Activated CD8-positive, alpha-beta memory T cell treated with anti-CD3 and anti-CD28 coated beads, Interleukin-2, amount 10 ng/mL, durations not matched to agents 7 days and 5 days (primary cell): Measurements from ENCODE around the gene SLC35F3. TPM values are rescaled to one million over a fixed set of nuclear protein-coding genes. Genes with fewer than 3 reads are reported as not detected.

Experiments used
- ATAC-seq: fragments of 150-1000 bp; cut with Tn5 transposase; one replicate; pipeline ENCODE4 v1.10.0; 2021; ENCODE audit warnings: moderate library complexity
- CTCF ChIA-PET: fragments of 350-600 bp; sonication (Branson Sonifier 250); formaldehyde crosslinking; loops from one replicate; lab custom pipeline; 2021; ENCODE audit warnings: antibody characterized with exemption; lab: Charles Lee
- DNase-seq: peaks from one replicate; pipeline ENCODE4 v3.0.0-alpha.2; 2020
- H3K27ac Mint-ChIP-seq: one replicate; pipeline ENCODE4 v1.8.0; 2021; ENCODE audit warnings: mild to moderate bottlenecking, mixed read lengths
- H3K27me3 Mint-ChIP-seq: one replicate; pipeline ENCODE4 v1.8.0; 2021; ENCODE audit warnings: mixed read lengths
- H3K36me3 Mint-ChIP-seq: one replicate; pipeline ENCODE4 v1.8.0; 2021; ENCODE audit warnings: mild to moderate bottlenecking, mixed read lengths
- H3K4me1 Mint-ChIP-seq: one replicate; pipeline ENCODE4 v1.8.0; 2021; ENCODE audit warnings: mixed read lengths
- H3K4me3 Mint-ChIP-seq: one replicate; pipeline ENCODE4 v1.8.0; 2021; ENCODE audit warnings: mild to moderate bottlenecking, moderate library complexity, mixed read lengths
- H3K9me3 Mint-ChIP-seq: one replicate; pipeline ENCODE4 v1.8.0; 2022; ENCODE audit warnings: low read depth, mixed read lengths
- total RNA-seq, 2 experiments: library from RNA; stranded (reverse); gene quantifications; one replicate each; pipeline ENCODE4 v1.2.3, GENCODE V29; 2021

Gene SLC35F3
- total RNA-seq, 2 experiments from 2014 or later, result 13.8 to 16.8 TPM

DNA sequence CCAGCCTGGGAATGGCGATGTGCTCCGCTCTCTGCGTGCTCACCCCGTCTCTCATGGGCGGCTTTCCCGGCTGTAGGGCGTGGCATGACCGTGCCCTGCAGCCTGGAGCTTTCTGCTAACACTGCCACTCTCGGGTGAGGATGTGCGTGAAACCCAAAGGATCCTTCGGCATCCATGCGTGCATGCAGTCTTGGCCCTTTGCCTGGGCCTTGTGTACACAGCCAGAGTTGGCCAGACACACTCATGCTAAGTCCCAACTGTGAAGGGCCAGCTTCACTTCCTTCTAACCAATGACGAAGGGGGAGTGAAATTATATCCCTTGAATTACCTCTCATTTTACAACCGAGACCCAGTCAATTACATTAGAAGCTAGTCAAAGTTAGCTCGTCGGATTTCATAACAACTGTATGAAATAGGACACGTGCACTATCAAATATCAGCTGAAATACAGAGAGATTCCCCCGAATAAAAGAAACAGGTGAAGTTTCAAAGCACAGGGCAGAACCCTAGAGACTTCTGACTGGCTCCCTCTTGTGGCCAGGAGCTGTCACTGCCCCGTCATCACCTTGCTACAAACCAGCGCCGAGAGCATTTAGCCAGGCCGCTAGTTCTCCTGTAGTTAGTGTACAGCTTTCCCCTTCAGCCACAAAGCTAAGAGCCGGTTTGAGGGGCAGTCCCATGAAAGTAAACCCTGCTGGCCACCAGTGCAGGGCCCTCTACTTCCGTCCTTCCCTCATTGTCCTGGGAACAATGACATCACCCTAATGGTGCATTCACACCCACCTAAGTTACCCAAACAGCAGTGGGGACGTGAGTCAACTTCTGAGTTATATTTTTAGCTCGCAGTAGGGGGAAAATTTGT is 405.4 kb downstream of the SLC35F3 start:
- Mint-ChIP-seq H3K4me3 (no peak overlapping the region), H3K4me1 (peaks cover 35% of the 10 kb centered on the region), H3K36me3 (peaks cover 7% of the 10 kb centered on the region), H3K27me3 (no peaks in the 10 kb centered on the region), H3K9me3 (no peaks in the 10 kb centered on the region), H3K27ac (no peak overlapping the region)
- ATAC-seq, result peak; percentile 89
- CTCF ChIA-PET, result interaction anchor here (0.7 to 13.6 kb wide), 43 partner anchors 9 to 1023 kb away, joined by 3 to 199 read pairs (median 4); no protein-coding TSS in a partner anchor
- DNase-seq, result peak; percentile 84

DNA sequence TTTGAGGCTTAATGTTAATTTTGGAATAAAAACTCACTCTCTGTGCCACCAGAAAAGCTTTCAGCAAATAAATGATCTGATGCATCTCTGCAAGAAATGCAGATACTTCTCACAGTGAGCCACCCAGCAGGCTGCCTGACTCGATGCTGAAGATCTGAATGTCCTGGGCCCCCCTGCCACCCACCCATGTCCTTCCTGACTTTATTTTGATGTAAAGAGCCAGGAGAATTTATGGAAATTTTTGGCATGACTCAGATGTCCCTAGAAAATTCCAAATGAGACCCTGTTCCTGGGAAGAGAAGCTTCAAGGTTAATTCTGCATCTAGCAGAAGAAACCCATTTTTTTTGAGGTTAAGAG is 406.0 kb downstream of the SLC35F3 start:
- Mint-ChIP-seq H3K4me1 (peaks cover 41% of the 10 kb centered on the region), H3K27ac (no peak overlapping the region), H3K36me3 (peaks cover 7% of the 10 kb centered on the region), H3K4me3 (no peak overlapping the region), H3K9me3 (no peaks in the 10 kb centered on the region), H3K27me3 (no peaks in the 10 kb centered on the region)
- CTCF ChIA-PET, result interaction anchor here (0.7 to 13.6 kb wide), 42 partner anchors 9 to 1024 kb away, joined by 3 to 199 read pairs (median 4); no protein-coding TSS in a partner anchor
- DNase-seq (no peak), ATAC-seq (no peak)

DNA sequence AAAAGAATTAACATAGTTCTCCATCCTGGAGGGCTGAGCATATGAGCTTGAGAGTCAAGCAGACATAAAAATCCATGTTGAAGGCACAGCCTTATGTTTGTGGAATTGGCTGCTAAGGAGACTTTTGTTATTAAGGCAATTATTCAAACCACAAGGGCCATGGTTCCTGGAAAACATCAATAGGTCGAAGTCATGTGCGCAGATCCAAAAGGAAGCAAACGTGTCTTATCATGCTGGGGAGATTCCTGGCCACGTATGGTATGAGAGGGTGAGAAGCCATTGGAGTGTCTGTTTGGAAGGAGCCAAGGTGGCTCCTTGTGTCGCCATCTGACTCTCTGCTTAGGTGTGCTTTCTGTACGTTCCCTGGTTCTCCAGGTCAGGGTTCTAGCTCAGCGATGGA is 406.9 kb downstream of the SLC35F3 start:
- Mint-ChIP-seq H3K4me3 (no peak overlapping the region), H3K9me3 (no peaks in the 10 kb centered on the region), H3K4me1 (peaks cover 47% of the 10 kb centered on the region), H3K27ac (no peak overlapping the region), H3K36me3 (peaks cover 7% of the 10 kb centered on the region), H3K27me3 (no peaks in the 10 kb centered on the region)
- DNase-seq (no peak), ATAC-seq (no peak)
- CTCF ChIA-PET, result interaction anchor here (0.9 to 13.6 kb wide), 7 partner anchors 9 to 929 kb away, joined by 3 to 199 read pairs (median 7); no protein-coding TSS in a partner anchor

DNA sequence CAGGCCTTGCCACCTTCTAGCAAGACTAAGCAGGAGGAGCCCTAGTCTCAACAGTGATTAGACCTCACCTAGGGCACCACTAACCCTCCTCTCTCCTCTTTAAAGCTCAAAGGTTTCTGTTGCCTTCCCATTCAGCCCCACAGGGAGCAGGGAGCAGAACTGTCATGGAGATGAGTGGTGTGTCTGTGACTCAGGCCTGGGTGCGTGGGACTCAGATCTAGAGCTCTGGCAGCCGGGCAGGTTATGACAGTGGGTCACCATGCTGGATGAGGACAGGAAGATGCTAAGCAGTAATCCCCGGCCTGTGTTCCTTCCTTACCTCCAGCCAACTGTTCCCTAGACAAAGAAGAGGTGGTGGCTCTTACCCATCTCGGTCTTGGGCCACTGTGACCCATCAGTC is 408.7 kb downstream of the SLC35F3 start:
- DNase-seq (no peak), ATAC-seq (no peak)
- no peak overlapping the region for H3K4me3 Mint-ChIP-seq
- CTCF ChIA-PET, result interaction anchor here (0.7 to 13.6 kb wide), 6 partner anchors 10 to 99 kb away, joined by 3 to 199 read pairs (median 4); partner anchors contain the start of gene COA6
- H3K27me3 Mint-ChIP-seq, result no peaks in the 10 kb centered on the region
- peaks cover 9% of the 10 kb centered on the region for H3K36me3 Mint-ChIP-seq
- peaks cover 50% of the 10 kb centered on the region for H3K4me1 Mint-ChIP-seq
- H3K9me3 Mint-ChIP-seq, result no peaks in the 10 kb centered on the region
- no peak overlapping the region for H3K27ac Mint-ChIP-seq

DNA sequence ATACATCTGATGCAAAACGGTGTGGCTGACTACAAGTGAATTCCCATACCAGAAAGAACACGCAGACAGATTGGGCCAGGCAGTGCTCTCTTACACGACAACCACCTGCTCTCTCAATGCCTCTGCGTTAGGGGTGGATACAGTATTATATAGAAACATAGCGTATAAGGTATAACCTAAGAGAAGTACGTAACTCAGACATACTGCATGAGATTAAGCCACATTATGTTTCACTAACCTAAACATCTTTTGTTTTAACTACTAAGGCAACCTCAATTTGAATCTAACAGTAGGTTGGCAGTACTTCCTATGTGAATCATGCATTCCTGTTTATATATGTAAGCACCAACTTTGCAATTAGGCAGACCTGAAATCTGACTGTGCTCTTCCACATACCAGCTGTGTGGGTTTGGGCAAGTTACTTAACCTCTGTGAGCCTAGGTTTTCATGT is 410.6 kb downstream of the SLC35F3 start:
- no peaks in the 10 kb centered on the region for H3K27me3 Mint-ChIP-seq
- peaks cover 9% of the 10 kb centered on the region for H3K36me3 Mint-ChIP-seq
- ATAC-seq (peak; percentile 88), DNase-seq (peak; percentile 62)
- CTCF ChIA-PET, result interaction anchor here (1.0 to 13.6 kb wide), 3 partner anchors 13 to 201 kb away, joined by 3 to 199 read pairs (median 7); no protein-coding TSS in a partner anchor
- peaks cover 40% of the 10 kb centered on the region for H3K4me1 Mint-ChIP-seq
- no peaks in the 10 kb centered on the region for H3K9me3 Mint-ChIP-seq
- peak overlapping the region; percentile 2 for H3K4me3 Mint-ChIP-seq
- H3K27ac Mint-ChIP-seq, result peak overlapping the region; percentile 78

DNA sequence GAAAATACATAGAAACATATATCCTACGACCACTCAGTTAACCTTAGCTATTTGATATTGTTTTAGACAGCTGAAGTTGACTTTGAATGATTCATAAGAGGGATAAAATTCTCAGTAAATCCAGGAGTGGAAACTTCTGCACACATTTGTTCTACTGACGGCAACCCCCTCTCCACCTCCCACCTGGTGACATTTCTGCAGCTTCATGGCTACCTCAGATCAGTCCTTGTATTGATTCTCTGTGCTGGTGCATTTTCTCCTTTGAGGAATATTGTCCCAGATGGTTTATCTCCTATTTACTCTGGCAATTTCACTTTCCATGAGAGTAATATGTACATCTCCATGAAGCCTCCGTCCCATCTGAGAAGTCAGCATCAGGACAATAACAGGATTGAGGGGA is 411.1 kb downstream of the SLC35F3 start:
- CTCF ChIA-PET, result interaction anchor here (1.0 to 13.6 kb wide), 3 partner anchors 12 to 201 kb away, joined by 3 to 199 read pairs (median 7); no protein-coding TSS in a partner anchor
- Mint-ChIP-seq H3K9me3 (no peaks in the 10 kb centered on the region), H3K27me3 (no peaks in the 10 kb centered on the region), H3K36me3 (peaks cover 9% of the 10 kb centered on the region), H3K27ac (peak overlapping the region; percentile 78), H3K4me3 (no peak overlapping the region), H3K4me1 (peaks cover 35% of the 10 kb centered on the region)
- DNase-seq (no peak), ATAC-seq (no peak)

DNA sequence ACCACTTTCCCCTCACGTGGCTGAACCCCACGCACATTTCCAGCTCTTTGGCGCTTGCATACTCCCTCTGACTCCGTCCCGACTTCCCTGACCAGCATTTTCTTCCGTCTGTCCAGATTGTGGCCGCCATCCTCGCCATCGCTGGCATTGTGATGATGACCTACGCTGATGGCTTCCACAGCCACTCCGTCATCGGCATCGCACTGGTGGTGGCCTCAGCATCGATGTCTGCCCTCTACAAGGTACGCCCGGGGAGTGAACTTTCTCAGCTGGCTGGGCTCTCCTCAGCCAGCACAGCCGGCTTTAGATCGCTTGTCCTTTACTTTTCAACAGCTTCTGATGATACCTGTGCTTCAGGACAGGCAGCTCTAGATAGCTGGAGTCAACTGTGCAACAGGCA is 412.0 kb downstream of the SLC35F3 start:
- CTCF ChIA-PET, result interaction anchor here (3.0 to 13.6 kb wide), 2 partner anchors 11 to 103 kb away, joined by 17 to 199 read pairs; no protein-coding TSS in a partner anchor
- no peak overlapping the region for H3K4me3 Mint-ChIP-seq
- H3K4me1 Mint-ChIP-seq, result peaks cover 35% of the 10 kb centered on the region
- peaks cover 6% of the 10 kb centered on the region for H3K36me3 Mint-ChIP-seq
- H3K27me3 Mint-ChIP-seq, result no peaks in the 10 kb centered on the region
- no peak for ATAC-seq
- no peak for DNase-seq
- H3K27ac Mint-ChIP-seq, result no peak overlapping the region
- H3K9me3 Mint-ChIP-seq, result no peaks in the 10 kb centered on the region

DNA sequence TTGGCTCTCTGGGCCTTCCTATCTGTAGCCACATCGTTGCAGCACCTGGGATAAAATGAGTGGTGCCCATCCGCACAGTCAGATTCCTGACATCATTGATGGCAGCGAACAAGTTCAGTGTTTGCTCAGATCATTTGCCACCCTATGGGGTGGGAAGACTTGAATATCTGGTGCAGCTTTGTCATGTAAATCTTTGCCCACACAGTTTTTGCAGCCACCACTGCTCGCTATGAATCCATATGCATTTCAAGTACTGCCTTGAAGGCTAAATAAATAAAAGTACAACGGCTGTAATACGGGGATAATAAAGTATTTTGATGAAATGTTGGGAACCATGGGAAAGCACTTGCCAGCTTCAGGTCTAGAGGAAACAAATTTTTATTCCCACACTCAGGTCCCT is 412.5 kb downstream of the SLC35F3 start:
- H3K27me3 Mint-ChIP-seq, result no peaks in the 10 kb centered on the region
- H3K27ac Mint-ChIP-seq, result peak overlapping the region; percentile 16
- no peak overlapping the region for H3K4me3 Mint-ChIP-seq
- CTCF ChIA-PET, result interaction anchor here (3.0 to 13.6 kb wide), 2 partner anchors 10 to 103 kb away, joined by 17 to 199 read pairs; no protein-coding TSS in a partner anchor
- no peak for ATAC-seq
- no peaks in the 10 kb centered on the region for H3K9me3 Mint-ChIP-seq
- peaks cover 35% of the 10 kb centered on the region for H3K4me1 Mint-ChIP-seq
- DNase-seq, result no peak
- H3K36me3 Mint-ChIP-seq, result peaks cover 6% of the 10 kb centered on the region

DNA sequence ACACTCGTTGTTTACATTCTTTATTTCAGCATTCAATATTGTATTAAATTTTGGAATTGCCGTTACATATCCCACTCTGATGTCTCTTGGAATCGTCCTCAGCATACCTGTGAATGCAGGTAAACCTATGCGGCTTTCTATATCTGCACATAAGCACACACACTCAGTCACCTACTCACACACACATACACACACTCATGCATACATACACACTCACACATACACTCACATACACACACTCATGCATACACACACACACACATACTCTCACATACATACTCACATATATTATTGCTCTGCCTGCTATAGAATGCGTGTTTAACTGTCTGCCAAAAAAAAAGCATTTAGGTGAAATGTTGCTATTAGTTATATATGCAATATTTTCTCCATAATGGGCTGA is 415.6 kb downstream of the SLC35F3 start:
- Mint-ChIP-seq H3K4me3 (no peak overlapping the region), H3K27me3 (peaks cover 5% of the 10 kb centered on the region), H3K4me1 (peaks cover 21% of the 10 kb centered on the region), H3K36me3 (peaks cover 4% of the 10 kb centered on the region), H3K27ac (no peak overlapping the region), H3K9me3 (no peaks in the 10 kb centered on the region)
- ATAC-seq (no peak), DNase-seq (no peak)
- CTCF ChIA-PET, result interaction anchor here (1.9 kb wide), 1 partner anchor 10 kb away, joined by 10 read pairs; no protein-coding TSS in a partner anchor

DNA sequence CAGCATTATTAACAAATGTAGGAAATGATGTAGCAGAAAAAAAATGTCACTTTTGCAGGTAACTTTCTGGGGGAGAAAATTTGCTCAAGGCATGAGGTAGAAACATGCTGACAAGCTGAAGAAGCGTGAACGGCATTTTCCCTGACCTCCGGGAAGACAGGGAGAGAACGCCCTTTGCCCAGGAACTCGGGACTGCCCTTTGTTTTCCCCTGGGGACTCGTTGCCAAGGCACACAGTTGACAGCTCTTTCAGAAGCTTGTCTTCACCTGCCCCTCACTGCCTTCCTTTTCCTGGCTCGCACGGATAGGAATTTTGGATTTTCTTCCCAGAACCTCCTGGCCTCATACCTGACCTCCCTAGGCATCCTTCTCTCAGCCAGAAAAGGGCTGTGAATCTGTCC is 416.1 kb downstream of the SLC35F3 start:
- DNase-seq (no peak), ATAC-seq (no peak)
- H3K9me3 Mint-ChIP-seq, result no peaks in the 10 kb centered on the region
- H3K36me3 Mint-ChIP-seq, result peaks cover 4% of the 10 kb centered on the region
- CTCF ChIA-PET, result no interaction called here
- H3K27ac Mint-ChIP-seq, result no peak overlapping the region
- H3K27me3 Mint-ChIP-seq, result peaks cover 5% of the 10 kb centered on the region
- peaks cover 18% of the 10 kb centered on the region for H3K4me1 Mint-ChIP-seq
- H3K4me3 Mint-ChIP-seq, result no peak overlapping the region

DNA sequence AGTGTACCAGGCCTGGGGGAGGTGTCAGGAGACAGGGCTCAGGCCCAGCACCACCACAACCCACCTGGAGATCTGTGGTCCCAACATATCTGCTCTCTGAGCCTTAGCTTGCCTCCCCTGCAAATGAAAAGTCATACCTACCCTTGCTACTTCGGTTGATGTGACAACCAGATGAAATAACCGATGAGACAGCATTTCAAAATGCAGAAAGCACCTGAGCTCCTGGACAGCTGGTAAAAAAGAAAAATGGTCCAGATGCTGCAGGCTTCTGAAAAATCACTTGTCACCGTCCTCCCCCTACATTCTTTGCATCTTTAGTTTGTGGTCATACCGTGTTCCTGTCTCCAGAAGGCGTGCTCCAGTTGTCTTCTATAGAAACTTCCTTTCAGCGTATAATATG is 416.8 kb downstream of the SLC35F3 start:
- Mint-ChIP-seq H3K9me3 (no peaks in the 10 kb centered on the region), H3K27ac (no peak overlapping the region), H3K4me3 (no peak overlapping the region), H3K27me3 (peaks cover 5% of the 10 kb centered on the region), H3K36me3 (peaks cover 4% of the 10 kb centered on the region), H3K4me1 (peaks cover 20% of the 10 kb centered on the region)
- no peak for DNase-seq
- ATAC-seq, result no peak
- CTCF ChIA-PET, result interaction anchor here (1.0 kb wide), 1 partner anchor 11 kb away, joined by 3 read pairs; no protein-coding TSS in a partner anchor

DNA sequence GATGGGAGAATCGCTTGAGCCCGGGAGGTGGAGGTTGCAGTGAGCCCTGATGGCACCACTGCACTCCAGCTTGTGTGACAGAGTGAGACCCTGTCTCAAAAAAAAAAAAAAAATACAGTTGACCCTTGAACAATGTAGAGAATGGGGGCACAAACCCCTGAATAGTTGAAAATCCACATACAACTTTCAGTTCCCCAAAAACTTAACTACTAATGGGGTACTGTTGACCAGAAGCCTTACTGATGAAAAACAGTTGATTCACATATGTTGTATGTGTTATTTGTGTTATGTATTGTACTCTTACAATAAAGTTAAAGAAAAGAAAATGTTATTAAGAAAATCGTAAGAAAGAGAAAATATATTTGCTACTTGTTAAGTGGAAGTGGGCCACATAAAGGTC is 417.6 kb downstream of the SLC35F3 start:
- H3K4me1 Mint-ChIP-seq, result peaks cover 24% of the 10 kb centered on the region
- peaks cover 4% of the 10 kb centered on the region for H3K36me3 Mint-ChIP-seq
- peaks cover 5% of the 10 kb centered on the region for H3K27me3 Mint-ChIP-seq
- DNase-seq (no peak), ATAC-seq (no peak)
- H3K27ac Mint-ChIP-seq, result no peak overlapping the region
- H3K4me3 Mint-ChIP-seq, result no peak overlapping the region
- H3K9me3 Mint-ChIP-seq, result no peaks in the 10 kb centered on the region
- CTCF ChIA-PET, result interaction anchor here (0.8 to 1.0 kb wide), 3 partner anchors 9 to 208 kb away, joined by 3 to 5 read pairs (median 3); no protein-coding TSS in a partner anchor

DNA sequence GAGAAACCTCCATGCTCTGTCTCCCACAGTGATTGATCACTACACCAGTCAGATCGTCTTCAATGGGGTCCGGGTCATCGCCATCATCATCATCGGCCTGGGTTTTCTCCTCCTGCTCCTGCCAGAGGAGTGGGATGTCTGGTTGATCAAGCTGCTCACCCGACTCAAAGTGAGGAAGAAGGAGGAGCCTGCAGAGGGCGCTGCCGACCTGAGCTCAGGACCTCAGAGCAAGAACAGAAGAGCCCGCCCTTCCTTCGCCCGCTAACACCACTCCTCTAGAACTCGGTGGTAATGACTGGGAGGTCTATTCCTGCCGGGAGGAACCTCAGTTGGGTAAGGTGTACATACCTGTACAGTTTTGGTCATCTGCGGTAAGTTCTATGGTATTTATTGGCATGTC is 418.5 kb downstream of the SLC35F3 start:
- Mint-ChIP-seq H3K4me3 (no peak overlapping the region), H3K27me3 (peaks cover 5% of the 10 kb centered on the region), H3K9me3 (no peaks in the 10 kb centered on the region), H3K27ac (no peak overlapping the region), H3K36me3 (peaks cover 1% of the 10 kb centered on the region), H3K4me1 (peaks cover 24% of the 10 kb centered on the region)
- DNase-seq (peak; percentile 65), ATAC-seq (no peak)
- CTCF ChIA-PET, result interaction anchor here (0.7 to 1.5 kb wide), 3 partner anchors 10 to 110 kb away, joined by 3 to 7 read pairs (median 5); no protein-coding TSS in a partner anchor
